DMS 273 treated with DMSO at 0.1 percent for 48 hours (cell line): ENCODE results near the gene RIPOR2.
A peak's percentile ranks its signal among the peaks of the same experiment; 100 is the strongest.
"Not testable (repeated sequence)": the region's sequence is repeated elsewhere in the genome, so short reads cannot be mapped to it uniquely, and the experiment has no call there.

ENCODE experiments used
- DNase-seq: peaks from one replicate; lab custom pipeline; 2025; lab: John Stamatoyannopoulos, UW

The RIPOR2 gene

GRCh38 chr6:24902782-24903181, 33.0 kb downstream of the RIPOR2 start:
- DNase-seq: no peak

- no peak for DNase-seq
These were observed 33.9 kb downstream of the RIPOR2 start for GRCh38 chr6:24901698-24902328.

- DNase-seq: no peak
These were observed 34.7 kb downstream of the RIPOR2 start for GRCh38 chr6:24900917-24901697.

GRCh38 chr6:24899997-24900325, 35.8 kb downstream of the RIPOR2 start:
- DNase-seq: no peak

- no peak for DNase-seq
These were observed 36.4 kb downstream of the RIPOR2 start for GRCh38 chr6:24899136-24899996.

GRCh38 chr6:24898676-24899075, 37.1 kb downstream of the RIPOR2 start:
- DNase-seq: no peak

- DNase-seq: no peak
These were observed 38.6 kb downstream of the RIPOR2 start for GRCh38 chr6:24897186-24897585.

- no peak for DNase-seq
These were observed 42.4 kb downstream of the RIPOR2 start for GRCh38 chr6:24893342-24893850.

- peak; percentile 55 for DNase-seq
These were observed 44.8 kb downstream of the RIPOR2 start for GRCh38 chr6:24891004-24891403.

GRCh38 chr6:24890471-24890870, 45.3 kb downstream of the RIPOR2 start:
- no peak for DNase-seq

GRCh38 chr6:24888715-24889370, 46.9 kb downstream of the RIPOR2 start:
- DNase-seq: no peak

GRCh38 chr6:24887545-24888140, 48.1 kb downstream of the RIPOR2 start:
- no peak for DNase-seq

- no peak for DNase-seq
These were observed 52.1 kb downstream of the RIPOR2 start for GRCh38 chr6:24883618-24884017.

- no peak for DNase-seq
These were observed 52.8 kb downstream of the RIPOR2 start for GRCh38 chr6:24882835-24883555.

GRCh38 chr6:24882295-24882694, 53.5 kb downstream of the RIPOR2 start:
- DNase-seq: no peak

- no peak for DNase-seq
These were observed 54.4 kb downstream of the RIPOR2 start for GRCh38 chr6:24881376-24881775.

GRCh38 chr6:24880451-24880850, 55.3 kb downstream of the RIPOR2 start:
- no peak for DNase-seq

GRCh38 chr6:24879351-24879750, 56.4 kb downstream of the RIPOR2 start:
- no peak for DNase-seq

- DNase-seq: not testable (repeated sequence)
These were observed 58.0 kb downstream of the RIPOR2 start for GRCh38 chr6:24877747-24878146.

- DNase-seq: no peak
These were observed 59.0 kb downstream of the RIPOR2 start for GRCh38 chr6:24876499-24877465.
